Stimulated activated CD4-positive, alpha-beta T cell treated with anti-CD3 and anti-CD28 coated beads, Interleukin-1b, Interleukin-23, amount 100 ng/mL, for 4 hours (primary cell): ENCODE measurements around the gene ZNF407.

Source experiments
- DNase-seq, 2 donors: peaks; one replicate each; pipeline ENCODE4 v3.0.0-alpha.2; 2020; ENCODE audit warnings: low read depth in 2 of 2

ZNF407 gene

GRCh38 chr18:74930616-74931015 is 332.9 kb downstream of the ZNF407 start:
- DNase-seq = no peak

GRCh38 chr18:74933930-74934329 is 336.3 kb downstream of the ZNF407 start:
- no peak for DNase-seq

- no peak for DNase-seq
These were observed 337.8 kb downstream of the ZNF407 start for GRCh38 chr18:74935434-74935833.

- DNase-seq = no peak
These were observed 338.7 kb downstream of the ZNF407 start for GRCh38 chr18:74936343-74936742.

- DNase-seq = no peak
These were observed 339.6 kb downstream of the ZNF407 start for GRCh38 chr18:74937291-74937690.

GRCh38 chr18:74940856-74941255 is 343.2 kb downstream of the ZNF407 start:
- DNase-seq = no peak

DNA sequence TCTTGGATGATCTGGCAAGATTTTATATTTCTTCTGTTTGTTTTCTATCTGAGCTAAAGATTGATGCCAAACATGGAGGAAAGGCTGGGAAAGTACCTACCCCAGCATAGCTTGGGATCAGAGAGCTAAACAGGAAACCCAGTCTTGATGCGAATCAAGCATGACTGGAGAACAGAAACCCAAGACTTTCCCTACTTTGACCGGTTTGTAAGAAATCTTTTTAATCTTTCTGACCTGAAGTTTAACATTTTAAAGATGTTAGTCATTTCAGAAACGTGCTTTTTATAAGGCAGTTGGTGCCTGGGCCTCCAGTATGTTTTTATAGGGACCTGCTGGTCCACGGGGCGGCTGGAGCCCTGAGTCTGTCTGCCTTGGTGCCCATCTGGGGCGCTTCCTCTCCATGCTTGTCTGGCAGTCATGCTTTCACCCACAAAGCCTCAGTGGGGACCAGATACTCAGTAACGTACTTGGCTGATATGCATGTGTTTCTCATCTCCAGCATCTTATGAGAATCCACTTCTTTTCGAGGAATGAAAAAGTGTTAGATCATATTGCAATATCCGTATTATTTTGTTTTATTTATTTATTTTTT is 344.7 kb downstream of the ZNF407 start:
- no peak for DNase-seq

- no peak for DNase-seq
These were observed 347.0 kb downstream of the ZNF407 start for GRCh38 chr18:74944676-74945075.

DNA sequence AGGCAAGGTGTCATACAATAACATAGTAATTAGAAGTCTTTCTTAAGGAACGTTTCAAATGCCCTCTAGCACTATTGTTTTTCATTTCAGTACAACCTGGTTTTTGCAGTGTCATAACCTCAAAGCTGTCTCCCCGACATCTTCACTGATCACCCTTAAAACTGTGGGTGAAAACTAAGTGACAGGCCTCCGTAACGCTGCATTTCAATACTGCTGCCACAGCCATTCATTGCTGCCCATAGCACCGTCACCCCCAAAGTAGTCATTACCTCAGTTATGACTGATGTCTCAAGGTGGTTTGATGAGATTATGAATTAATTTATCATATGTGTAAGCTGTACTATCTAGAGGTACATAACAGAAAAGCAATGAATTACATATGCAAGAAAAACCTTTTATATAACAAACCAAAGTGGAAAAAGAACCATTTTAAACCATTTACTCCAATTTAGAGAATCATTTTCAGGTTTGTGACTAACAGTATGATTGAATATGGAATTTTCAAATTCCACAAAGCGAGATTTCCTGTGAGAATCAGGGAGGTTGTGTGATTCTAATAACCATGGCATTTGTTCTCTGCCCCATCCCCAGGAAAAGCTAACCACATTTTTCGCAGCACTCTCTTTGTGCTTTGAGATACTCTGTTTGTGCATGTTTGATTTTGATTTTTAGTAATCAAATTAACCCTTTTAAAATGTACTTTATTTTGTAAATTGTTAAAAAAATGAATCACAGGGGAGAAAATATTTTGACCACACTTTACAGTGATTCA is 348.3 kb downstream of the ZNF407 start:
- DNase-seq = no peak

DNA sequence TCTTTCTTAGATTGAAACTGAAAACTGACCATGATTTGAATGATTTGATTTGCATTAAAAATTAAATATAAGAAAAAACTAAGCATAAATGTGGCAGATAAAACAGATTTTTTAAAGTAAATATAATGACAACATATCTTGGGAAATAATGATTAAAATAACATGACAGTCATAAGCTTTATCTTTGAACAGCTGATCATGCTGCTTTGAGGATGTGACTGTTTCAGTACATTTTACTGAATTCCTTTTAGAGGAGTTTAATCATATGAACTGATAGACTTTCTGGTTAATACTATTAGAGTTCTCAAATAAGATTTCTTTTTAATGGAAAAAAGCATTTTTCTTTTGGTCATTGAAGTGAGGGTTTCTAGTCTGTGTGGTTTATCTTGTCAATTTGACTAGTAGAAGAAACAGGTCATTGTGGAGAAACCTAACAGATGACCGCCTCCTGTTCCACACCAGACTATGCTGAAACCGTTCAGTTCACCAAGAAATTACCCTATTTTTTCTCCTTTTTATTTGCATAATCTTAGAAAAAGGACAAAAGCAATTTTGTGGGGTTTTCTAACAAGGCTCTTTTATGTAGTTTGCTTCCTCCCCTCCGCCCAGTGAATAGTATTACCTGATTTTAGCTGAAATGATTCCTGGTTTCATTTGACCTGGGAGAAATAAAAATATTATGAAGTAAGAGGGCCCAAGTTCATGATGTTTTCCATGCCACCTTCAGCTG is 349.1 kb downstream of the ZNF407 start:
- no peak for DNase-seq

DNA sequence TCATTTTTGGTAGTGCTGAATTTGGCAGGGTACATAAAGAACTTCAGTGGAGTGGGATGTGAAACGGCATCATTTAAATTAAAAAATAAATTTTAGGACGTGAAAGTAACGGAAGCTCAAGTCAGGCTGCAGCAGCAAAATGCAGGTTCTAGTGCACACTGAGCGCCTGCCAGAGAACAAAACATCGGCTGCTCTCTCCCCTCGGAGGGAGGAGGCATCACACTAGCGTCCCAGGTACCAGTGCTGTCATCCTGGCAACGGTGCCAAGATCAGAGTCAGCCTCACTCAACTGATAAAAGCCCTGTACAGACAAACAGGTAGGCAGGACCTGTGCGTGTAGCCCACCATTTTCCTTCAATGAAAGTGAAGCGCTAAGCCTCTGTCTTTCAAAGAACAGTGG is 349.7 kb downstream of the ZNF407 start:
- DNase-seq = no peak

DNA sequence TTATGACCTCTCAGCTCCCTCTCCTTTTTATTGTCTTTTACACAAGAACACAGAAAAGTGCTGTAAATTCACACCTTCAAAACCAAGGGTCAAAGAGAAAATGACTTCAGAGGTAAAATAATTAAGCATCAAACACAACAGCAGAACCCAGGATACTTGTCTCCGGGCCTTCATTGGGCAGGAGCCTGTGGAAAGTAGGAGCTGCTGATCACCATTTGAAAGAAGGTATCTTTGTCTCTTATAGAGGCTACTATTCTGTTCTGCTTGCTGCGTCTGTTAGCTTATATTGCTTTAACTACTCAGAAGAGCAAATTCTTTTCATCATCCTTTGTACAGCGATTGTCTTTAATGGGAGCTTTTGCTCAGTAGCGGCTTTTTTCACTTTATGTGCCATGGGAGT is 350.2 kb downstream of the ZNF407 start:
- no peak for DNase-seq

- DNase-seq = no peak
These were observed 351.9 kb downstream of the ZNF407 start for GRCh38 chr18:74949611-74950010.

DNA sequence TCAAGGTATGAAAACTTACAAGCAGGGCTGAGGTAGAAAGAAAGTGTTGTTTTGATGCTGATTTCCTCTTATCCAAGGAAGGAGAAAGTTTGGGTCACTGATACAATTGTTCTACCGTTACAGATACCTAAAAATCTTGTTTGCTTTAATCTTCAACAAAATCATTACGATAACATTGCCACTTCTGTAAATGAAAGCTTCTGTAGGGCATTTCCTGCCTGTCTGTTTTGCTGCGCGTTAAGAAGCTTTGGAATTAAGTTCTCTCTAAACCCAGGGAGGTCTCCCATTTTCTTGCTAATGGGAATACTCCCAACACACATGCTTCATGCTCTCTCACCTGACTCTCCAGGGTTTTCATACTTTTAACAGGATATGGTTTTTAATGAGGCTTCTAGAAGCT is 352.8 kb downstream of the ZNF407 start:
- DNase-seq = no peak

- DNase-seq = no peak
These were observed 353.6 kb downstream of the ZNF407 start for GRCh38 chr18:74951165-74951760.

DNA sequence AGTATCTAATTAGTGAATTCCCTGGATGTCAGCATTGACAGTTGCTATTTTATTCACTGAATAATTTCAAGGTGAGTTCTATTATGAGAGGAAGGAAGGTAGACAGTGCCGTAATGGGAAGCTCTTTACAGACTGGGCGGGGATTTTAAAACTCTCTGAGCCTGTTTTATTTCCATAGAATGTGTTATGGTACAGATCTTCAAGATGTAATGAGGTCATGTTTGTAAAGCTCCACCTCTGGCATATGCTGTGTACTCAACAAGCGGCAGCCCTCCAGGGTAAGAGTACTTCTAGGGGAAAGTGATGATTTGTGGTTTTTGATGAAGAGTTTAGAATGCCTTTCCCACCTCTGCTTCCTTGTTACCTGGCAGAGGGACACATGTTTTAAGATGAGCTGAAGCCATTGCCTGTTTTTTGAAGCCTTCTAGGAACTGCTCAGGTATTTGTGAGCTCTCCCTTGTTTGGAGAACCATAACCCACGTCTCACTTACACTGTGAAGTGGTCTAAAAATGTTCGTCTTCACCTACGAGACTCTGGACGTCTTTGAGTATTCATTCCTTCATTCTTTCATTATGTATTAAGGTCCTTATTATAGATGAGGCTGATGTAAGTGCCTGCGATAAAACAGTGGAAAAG is 360.0 kb downstream of the ZNF407 start:
- DNase-seq = no peak

- DNase-seq = no peak
These were observed 361.5 kb downstream of the ZNF407 start for GRCh38 chr18:74959216-74959615.

- DNase-seq = no peak
These were observed 363.9 kb downstream of the ZNF407 start for GRCh38 chr18:74961596-74961995.

GRCh38 chr18:74963820-74964446 is 366.3 kb downstream of the ZNF407 start:
- DNase-seq = no peak

DNA sequence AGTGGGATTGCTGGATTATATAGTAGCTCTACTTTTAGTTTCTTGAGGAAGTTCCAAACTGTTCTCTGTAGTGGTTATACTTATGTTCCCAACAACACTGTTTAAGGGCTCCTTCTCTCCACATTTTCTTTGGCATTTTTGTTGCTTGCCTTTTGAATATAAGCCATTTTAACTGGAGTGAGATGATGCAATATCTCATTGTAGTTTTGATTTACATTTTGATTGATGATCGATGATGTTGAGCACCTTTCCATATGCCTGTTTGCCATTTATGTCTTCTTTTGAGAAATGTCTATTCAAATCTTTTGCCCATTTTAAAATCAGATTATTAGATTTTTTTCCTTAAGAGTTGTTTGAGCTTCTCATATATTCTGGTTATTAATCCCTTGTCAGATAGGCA is 368.0 kb downstream of the ZNF407 start:
- no peak for DNase-seq

DNA sequence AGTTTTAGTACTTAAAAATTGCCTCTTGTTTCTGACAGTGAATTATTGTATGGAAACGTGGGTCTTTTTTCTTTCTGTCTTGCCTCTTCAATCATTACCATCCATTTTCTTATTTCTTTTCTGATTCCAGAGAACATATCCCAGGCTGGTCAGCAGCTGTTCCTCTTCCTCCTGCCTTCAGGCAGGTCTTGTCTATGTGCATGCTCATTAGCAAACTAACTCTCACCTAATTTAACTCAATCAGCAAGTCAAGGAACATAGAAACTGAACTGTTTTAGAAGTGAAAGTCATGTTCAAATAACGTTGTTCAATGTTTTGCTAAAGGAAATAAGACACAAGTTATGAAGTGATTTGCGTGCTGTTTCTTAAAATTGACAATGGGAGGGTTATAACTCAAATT is 369.8 kb downstream of the ZNF407 start:
- no peak for DNase-seq

DNA sequence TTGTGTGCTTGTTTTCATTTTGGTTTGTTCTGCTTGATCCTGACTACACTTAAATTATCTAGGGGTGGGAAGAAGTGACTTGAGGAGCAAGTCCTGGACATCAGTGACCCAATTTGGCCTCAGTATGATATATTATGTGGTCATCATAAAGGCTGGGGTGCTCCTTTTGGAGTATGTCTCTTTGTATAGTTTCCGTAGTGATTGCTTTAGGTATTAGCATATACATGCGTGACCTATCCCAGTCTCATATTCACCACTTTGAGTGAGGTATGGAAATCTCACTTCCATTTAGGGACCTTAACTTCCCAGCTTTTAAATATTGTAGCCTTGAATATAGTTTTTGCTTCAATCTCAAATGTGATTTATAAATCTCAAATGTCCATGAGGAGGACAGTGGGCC is 370.3 kb downstream of the ZNF407 start:
- no peak for DNase-seq
